ENCODE results near the gene ZEB1. TPM values are rescaled to one million over a fixed set of nuclear protein-coding genes. Genes with fewer than 3 reads are reported as not detected.

Gene ZEB1
- total and polyA plus RNA-seq, 2 of the 13 experiments (the other 11 are each of a cell fraction or from before 2014, with no cell fraction given) = 9.6 to 18.0 TPM

GRCh38 chr10:31318854-31319601, at the start of gene ZEB1 (continued):
- TF ChIP-seq MXI1 (IDR thresholded peaks at IDR 0.05; ENCODE audit: borderline replicate concordance, low read depth, low read length) = peak; percentile 53; the same call in 1 of the 3 replicates
- no peak for TF ChIP-seq SOX5 (CRISPR knock-in tag; IDR thresholded peaks at IDR 0.05; ENCODE audit: borderline replicate concordance)
- TF ChIP-seq E2F2 (CRISPR knock-in tag; IDR thresholded peaks at IDR 0.05; ENCODE audit: borderline replicate concordance) = no peak
- no peak for TF ChIP-seq SYNCRIP (IDR thresholded peaks at IDR 0.05; ENCODE audit: insufficient read depth, low read depth, low read length)
- TF ChIP-seq MTF1 (CRISPR knock-in tag; IDR thresholded peaks at IDR 0.05) = no peak
- peak; percentile 64; the same call in 1 of the 2 replicates for TF ChIP-seq RFX1 (IDR thresholded peaks at IDR 0.05)
- no peak for TF ChIP-seq SCMH1 (CRISPR knock-in tag; IDR thresholded peaks at IDR 0.05; ENCODE audit: borderline replicate concordance)
- no peak for TF ChIP-seq ZNF382 (CRISPR knock-in tag; IDR thresholded peaks at IDR 0.05; ENCODE audit: borderline replicate concordance)
- TF ChIP-seq, protein P1, sequence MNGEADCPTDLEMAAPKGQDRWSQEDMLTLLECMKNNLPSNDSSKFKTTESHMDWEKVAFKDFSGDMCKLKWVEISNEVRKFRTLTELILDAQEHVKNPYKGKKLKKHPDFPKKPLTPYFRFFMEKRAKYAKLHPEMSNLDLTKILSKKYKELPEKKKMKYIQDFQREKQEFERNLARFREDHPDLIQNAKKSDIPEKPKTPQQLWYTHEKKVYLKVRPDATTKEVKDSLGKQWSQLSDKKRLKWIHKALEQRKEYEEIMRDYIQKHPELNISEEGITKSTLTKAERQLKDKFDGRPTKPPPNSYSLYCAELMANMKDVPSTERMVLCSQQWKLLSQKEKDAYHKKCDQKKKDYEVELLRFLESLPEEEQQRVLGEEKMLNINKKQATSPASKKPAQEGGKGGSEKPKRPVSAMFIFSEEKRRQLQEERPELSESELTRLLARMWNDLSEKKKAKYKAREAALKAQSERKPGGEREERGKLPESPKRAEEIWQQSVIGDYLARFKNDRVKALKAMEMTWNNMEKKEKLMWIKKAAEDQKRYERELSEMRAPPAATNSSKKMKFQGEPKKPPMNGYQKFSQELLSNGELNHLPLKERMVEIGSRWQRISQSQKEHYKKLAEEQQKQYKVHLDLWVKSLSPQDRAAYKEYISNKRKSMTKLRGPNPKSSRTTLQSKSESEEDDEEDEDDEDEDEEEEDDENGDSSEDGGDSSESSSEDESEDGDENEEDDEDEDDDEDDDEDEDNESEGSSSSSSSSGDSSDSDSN (CRISPR knock-in tag; IDR thresholded peaks at IDR 0.05) = peak; percentile 82
- TF ChIP-seq PHB2 (IDR thresholded peaks at IDR 0.05; ENCODE audit: partially characterized antibody) = no peak
- no peak; the same call in 1 of the 2 replicates for TF ChIP-seq ZHX1 (CRISPR knock-in tag; IDR thresholded peaks at IDR 0.05; ENCODE audit: low read depth)
- no peak for TF ChIP-seq SMC3 (IDR thresholded peaks at IDR 0.05; ENCODE audit: low read length)
- TF ChIP-seq ZNF331 (CRISPR knock-in tag; IDR thresholded peaks at IDR 0.05) = 0 out of 2 replicates have a peak, but pooled peaks have one; percentile 27
- no peak for TF ChIP-seq THYN1 (CRISPR knock-in tag; IDR thresholded peaks at IDR 0.05; ENCODE audit: borderline replicate concordance, low read depth)
- TF ChIP-seq NFE2L2 (IDR thresholded peaks at IDR 0.05; ENCODE audit: low read length) = no peak
- no peak for TF ChIP-seq ZNF567 (CRISPR knock-in tag; IDR thresholded peaks at IDR 0.05; ENCODE audit: borderline replicate concordance)
- TF ChIP-seq ERF (CRISPR knock-in tag; IDR thresholded peaks at IDR 0.05) = no peak
- TF ChIP-seq, protein P2, sequence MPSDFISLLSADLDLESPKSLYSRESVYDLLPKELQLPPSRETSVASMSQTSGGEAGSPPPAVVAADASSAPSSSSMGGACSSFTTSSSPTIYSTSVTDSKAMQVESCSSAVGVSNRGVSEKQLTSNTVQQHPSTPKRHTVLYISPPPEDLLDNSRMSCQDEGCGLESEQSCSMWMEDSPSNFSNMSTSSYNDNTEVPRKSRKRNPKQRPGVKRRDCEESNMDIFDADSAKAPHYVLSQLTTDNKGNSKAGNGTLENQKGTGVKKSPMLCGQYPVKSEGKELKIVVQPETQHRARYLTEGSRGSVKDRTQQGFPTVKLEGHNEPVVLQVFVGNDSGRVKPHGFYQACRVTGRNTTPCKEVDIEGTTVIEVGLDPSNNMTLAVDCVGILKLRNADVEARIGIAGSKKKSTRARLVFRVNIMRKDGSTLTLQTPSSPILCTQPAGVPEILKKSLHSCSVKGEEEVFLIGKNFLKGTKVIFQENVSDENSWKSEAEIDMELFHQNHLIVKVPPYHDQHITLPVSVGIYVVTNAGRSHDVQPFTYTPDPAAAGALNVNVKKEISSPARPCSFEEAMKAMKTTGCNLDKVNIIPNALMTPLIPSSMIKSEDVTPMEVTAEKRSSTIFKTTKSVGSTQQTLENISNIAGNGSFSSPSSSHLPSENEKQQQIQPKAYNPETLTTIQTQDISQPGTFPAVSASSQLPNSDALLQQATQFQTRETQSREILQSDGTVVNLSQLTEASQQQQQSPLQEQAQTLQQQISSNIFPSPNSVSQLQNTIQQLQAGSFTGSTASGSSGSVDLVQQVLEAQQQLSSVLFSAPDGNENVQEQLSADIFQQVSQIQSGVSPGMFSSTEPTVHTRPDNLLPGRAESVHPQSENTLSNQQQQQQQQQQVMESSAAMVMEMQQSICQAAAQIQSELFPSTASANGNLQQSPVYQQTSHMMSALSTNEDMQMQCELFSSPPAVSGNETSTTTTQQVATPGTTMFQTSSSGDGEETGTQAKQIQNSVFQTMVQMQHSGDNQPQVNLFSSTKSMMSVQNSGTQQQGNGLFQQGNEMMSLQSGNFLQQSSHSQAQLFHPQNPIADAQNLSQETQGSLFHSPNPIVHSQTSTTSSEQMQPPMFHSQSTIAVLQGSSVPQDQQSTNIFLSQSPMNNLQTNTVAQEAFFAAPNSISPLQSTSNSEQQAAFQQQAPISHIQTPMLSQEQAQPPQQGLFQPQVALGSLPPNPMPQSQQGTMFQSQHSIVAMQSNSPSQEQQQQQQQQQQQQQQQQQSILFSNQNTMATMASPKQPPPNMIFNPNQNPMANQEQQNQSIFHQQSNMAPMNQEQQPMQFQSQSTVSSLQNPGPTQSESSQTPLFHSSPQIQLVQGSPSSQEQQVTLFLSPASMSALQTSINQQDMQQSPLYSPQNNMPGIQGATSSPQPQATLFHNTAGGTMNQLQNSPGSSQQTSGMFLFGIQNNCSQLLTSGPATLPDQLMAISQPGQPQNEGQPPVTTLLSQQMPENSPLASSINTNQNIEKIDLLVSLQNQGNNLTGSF (CRISPR knock-in tag; IDR thresholded peaks at IDR 0.05) = no peak
